ENCODE results near the gene GPR151. TPM values are rescaled to one million over a fixed set of nuclear protein-coding genes. Genes with fewer than 3 reads are reported as not detected.
A peak's percentile ranks its signal among the peaks of the same experiment; 100 is the strongest.

Gene GPR151
- total RNA-seq, 1 experiment from 2014 or later = not detected

DNA sequence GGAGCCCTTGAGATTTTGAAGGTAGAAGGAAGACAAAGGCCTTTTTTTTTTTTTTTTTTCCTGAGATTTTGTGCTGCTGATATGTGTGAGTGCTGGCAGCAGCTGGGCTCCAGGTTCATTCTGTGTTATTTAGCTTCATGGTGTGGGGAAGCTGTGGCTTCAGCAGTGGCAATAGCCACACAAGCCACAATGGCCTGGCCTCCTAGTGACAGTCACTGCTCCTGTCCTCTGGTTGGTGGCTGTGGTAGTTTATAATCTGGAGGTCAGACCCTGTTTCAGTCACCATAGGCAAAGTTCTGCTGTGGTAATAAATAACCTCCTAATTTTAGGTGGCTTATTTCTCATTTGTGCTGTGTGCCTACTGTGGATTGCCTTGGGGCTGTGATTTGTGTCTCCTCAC lies 28.2 kb upstream of the GPR151 start:
- H2AFZ ChIP-seq (ENCODE audit: low read length) = no peak overlapping the region
- H3K27ac ChIP-seq (ENCODE audit: low read length) = no peak overlapping the region
- H3K36me3 ChIP-seq (ENCODE audit: low read depth, low read length) = no peaks in the 10 kb centered on the region
- ChIA-PET CTCF (interaction anchor here (0.6 to 2.8 kb wide), 2 partner anchors 11 to 420 kb away, joined by 3 to 12 read pairs; no protein-coding TSS in a partner anchor), POLR2A (ENCODE audit: unreplicated experiment) (no interaction called here)
- peaks cover 8% of the 10 kb centered on the region for H3K4me1 ChIP-seq (ENCODE audit: insufficient read depth, low read length)
- no peaks in the 10 kb centered on the region for H3K9me3 ChIP-seq (ENCODE audit: low read length)
- no peak overlapping the region for H3K9ac ChIP-seq (ENCODE audit: low read length)
- H3K4me2 ChIP-seq (ENCODE audit: low read length) = no peak overlapping the region
- no peak overlapping the region for H3K4me3 ChIP-seq (ENCODE audit: low read length)
- H3F3A ChIP-seq (ENCODE audit: low read length, unreplicated experiment) = no peaks in the 10 kb centered on the region
- peaks cover 20% of the 10 kb centered on the region; the same call in 1 of the 2 replicates for H3K27me3 ChIP-seq (ENCODE audit: low read length)
- intact Hi-C loops (cut with micrococcal nuclease) = loop anchor here (5.0 kb wide), 1 partner anchor 228 kb away; no protein-coding TSS in a partner anchor
- no peaks in the 10 kb centered on the region for H3K79me2 ChIP-seq (ENCODE audit: low read length)
- no TSS peak for BruUV-seq (replicated peaks)
- H4K20me1 ChIP-seq (ENCODE audit: low read length) = no peaks in the 10 kb centered on the region
- no peaks in the 10 kb centered on the region for H3K9me2 ChIP-seq (replicated peaks; ENCODE audit: low read length)
- DNase-seq (no peak), ATAC-seq (no peak)
- no peak for TF ChIP-seq EZH2 (IDR thresholded peaks at IDR 0.05; ENCODE audit: low read length, unreplicated experiment)
- TF ChIP-seq, protein P1, sequence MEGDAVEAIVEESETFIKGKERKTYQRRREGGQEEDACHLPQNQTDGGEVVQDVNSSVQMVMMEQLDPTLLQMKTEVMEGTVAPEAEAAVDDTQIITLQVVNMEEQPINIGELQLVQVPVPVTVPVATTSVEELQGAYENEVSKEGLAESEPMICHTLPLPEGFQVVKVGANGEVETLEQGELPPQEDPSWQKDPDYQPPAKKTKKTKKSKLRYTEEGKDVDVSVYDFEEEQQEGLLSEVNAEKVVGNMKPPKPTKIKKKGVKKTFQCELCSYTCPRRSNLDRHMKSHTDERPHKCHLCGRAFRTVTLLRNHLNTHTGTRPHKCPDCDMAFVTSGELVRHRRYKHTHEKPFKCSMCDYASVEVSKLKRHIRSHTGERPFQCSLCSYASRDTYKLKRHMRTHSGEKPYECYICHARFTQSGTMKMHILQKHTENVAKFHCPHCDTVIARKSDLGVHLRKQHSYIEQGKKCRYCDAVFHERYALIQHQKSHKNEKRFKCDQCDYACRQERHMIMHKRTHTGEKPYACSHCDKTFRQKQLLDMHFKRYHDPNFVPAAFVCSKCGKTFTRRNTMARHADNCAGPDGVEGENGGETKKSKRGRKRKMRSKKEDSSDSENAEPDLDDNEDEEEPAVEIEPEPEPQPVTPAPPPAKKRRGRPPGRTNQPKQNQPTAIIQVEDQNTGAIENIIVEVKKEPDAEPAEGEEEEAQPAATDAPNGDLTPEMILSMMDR (conservative IDR thresholded peaks at IDR 0.05; ENCODE audit: low read depth, low read length) = no peak
- no peak for TF ChIP-seq EZH2phosphoT487 (IDR thresholded peaks at IDR 0.05; ENCODE audit: borderline replicate concordance, low read length)

DNA sequence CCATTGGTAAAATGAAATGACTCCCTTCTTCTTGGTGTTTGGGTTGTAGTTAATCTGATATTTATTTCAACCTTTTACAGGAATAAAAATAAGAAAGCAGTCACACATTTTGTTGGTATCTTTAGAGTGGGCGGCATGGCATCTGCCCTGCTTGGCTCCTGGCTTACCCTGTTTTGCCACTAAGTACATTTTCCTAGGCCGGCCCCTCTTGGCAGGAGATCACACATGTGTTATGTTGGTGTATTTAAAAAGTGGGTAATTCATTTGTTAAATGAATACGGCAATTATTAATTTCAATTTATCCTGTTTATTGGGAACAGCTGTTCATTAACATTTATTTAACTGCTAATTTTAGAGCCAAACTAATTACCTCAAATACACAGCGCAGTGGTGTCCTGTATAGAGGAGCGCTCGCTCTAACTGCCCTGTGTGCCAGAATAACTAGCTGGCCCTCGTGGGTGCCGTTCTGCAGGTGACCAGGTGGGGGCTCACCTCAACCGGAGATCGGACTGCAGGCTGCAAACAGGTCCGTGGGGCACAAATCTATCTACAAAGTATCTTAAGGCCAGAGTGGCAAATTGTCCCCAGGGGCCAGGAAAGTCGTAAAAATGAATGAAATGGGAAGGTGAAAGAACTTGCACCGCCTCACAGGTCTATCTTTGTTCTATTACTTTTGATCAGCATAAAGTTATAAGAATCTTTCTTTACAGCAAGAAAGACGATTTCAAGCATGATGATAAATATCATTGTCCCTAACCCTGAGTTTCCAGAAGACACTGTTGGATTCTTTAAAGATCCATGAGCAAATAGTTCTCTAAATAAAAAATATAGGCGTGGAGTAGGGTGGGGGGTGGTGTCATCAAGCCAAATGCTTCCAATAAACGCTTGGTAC lies 26.2 kb upstream of the GPR151 start:
- no peak overlapping the region for H2AFZ ChIP-seq (ENCODE audit: low read length)
- H3K4me3 ChIP-seq (ENCODE audit: low read length) = no peak overlapping the region
- 0 out of 2 replicates have a peak, but pooled peaks cover 5% of the 10 kb centered on the region for H3K27me3 ChIP-seq (ENCODE audit: low read length)
- no peaks in the 10 kb centered on the region for H3K9me2 ChIP-seq (replicated peaks; ENCODE audit: low read length)
- no peak overlapping the region for H3K27ac ChIP-seq (ENCODE audit: low read length)
- BruUV-seq (replicated peaks) = no TSS peak
- ChIA-PET POLR2A (ENCODE audit: unreplicated experiment) (interaction anchor here (0.6 kb wide), 1 partner anchor 13 kb away, joined by 3 read pairs; no protein-coding TSS in a partner anchor), CTCF (interaction anchor here (1.0 to 2.8 kb wide), 3 partner anchors 9 to 647 kb away, joined by 4 to 12 read pairs (median 6); no protein-coding TSS in a partner anchor)
- H4K20me1 ChIP-seq (ENCODE audit: low read length) = no peaks in the 10 kb centered on the region
- H3K4me1 ChIP-seq (ENCODE audit: insufficient read depth, low read length) = peaks cover 8% of the 10 kb centered on the region
- no peaks in the 10 kb centered on the region for H3K9me3 ChIP-seq (ENCODE audit: low read length)
- H3K9ac ChIP-seq (ENCODE audit: low read length) = no peak overlapping the region
- intact Hi-C loops (cut with micrococcal nuclease) = loop anchor here (1.0 to 5.0 kb wide), 6 partner anchors 23 to 827 kb away; no protein-coding TSS in a partner anchor
- TF ChIP-seq, protein P1 (conservative IDR thresholded peaks at IDR 0.05; ENCODE audit: low read depth, low read length) = peak; percentile 99
- TF ChIP-seq EZH2phosphoT487 (IDR thresholded peaks at IDR 0.05; ENCODE audit: borderline replicate concordance, low read length) (no peak), EZH2 (IDR thresholded peaks at IDR 0.05; ENCODE audit: low read length, unreplicated experiment) (no peak)
- no peaks in the 10 kb centered on the region for H3K36me3 ChIP-seq (ENCODE audit: low read depth, low read length)
- DNase-seq (peak; percentile 85), ATAC-seq (peak; percentile 92)
- H3K4me2 ChIP-seq (ENCODE audit: low read length) = no peak overlapping the region
- H3F3A ChIP-seq (ENCODE audit: low read length, unreplicated experiment) = no peaks in the 10 kb centered on the region
- H3K79me2 ChIP-seq (ENCODE audit: low read length) = no peaks in the 10 kb centered on the region

All from PC-3 (cell line).